ENCODE measurements around the gene MLKL.
A peak's percentile ranks its signal among the peaks of the same experiment; 100 is the strongest.
"Not testable (repeated sequence)": the region's sequence is repeated elsewhere in the genome, so short reads cannot be mapped to it uniquely, and the experiment has no call there.

Gene MLKL

DNA sequence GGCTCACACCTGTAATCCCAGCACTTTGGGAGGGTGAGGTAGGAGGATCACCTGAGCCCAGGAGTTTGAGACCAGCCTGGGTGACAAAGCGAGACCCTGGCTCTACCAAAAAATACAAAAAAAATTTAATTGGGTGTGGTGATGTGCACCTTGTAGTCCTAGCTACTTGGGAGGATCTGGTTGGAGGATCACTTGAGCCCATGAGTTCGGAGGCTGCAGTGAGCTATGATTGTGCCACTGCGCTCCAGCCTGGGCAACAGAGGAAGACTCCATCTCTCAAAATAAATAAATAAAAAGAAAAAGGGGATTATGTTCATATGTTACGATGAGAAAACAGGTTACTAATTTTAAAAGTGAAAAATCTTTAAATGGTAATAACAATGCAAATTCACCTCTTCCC, 996 bp downstream of the MLKL start:
- DNase-seq (ENCODE audit: low read depth): no peak

DNA sequence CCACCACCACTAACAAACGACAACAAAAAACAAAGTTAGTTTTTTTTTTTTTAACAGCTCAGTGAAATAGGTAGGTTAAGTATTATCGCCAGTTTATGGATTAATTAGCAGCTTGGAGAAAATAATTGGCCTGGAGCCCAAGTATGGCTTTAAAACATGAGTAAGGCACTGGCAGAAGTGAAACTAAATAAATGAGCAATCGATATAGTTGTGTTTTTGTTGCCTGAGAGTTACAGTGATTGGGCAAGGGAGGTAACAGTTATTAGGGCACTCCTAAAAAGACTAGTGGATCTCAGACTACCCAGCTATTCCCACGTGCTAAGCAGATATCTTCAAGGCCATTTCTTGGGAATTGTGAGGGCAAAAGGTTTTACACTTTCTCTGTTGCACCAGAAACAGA, 2.4 kb downstream of the MLKL start:
- no peak for DNase-seq (ENCODE audit: low read depth)

DNA sequence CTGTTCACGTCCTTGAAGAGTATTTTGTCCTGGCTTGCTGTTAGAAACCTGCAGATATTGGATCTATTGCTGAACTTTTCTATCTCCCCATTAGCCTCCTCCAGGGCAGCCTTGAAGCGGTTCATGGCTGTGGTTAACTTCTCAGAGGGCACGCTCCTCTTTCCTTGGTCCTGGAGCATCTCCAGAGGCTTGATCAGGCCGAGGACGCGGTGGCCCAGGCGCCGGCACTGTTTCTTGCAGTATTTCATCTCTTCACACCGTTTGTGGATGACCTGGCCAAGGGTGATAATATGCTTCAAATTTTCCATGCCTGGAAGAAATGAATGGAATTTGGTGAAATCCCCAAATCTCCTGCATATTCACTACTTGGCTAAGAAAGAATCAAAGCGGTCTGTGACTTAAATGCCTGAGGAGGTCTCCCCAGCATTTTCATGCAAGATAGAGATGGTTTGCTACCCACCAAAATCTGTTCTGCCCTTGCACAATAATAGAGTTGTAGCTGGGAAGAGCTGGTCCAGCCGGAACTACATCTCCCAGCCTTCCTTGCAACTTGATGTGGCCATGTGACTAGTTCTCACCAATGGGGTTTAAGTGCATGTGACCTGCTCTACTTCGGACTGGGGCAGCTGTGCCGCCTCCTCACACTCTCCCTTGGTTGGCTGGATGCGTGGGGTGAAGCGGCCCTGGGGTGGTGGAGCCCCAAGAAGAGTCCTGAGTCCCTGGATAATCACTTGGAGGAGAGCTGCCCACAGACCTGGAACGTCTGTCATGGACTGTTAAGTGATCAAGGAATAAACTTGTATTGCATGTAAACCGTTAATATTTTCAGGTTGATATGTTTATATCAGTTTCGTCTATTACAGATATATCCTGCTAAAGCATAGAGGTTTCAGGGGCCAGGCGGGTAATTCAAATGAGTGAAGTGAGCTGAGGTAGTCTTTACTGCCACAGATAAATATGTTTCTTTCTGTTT, 4.9 kb downstream of the MLKL start:
- peak; percentile 34 for DNase-seq (ENCODE audit: low read depth)

DNA sequence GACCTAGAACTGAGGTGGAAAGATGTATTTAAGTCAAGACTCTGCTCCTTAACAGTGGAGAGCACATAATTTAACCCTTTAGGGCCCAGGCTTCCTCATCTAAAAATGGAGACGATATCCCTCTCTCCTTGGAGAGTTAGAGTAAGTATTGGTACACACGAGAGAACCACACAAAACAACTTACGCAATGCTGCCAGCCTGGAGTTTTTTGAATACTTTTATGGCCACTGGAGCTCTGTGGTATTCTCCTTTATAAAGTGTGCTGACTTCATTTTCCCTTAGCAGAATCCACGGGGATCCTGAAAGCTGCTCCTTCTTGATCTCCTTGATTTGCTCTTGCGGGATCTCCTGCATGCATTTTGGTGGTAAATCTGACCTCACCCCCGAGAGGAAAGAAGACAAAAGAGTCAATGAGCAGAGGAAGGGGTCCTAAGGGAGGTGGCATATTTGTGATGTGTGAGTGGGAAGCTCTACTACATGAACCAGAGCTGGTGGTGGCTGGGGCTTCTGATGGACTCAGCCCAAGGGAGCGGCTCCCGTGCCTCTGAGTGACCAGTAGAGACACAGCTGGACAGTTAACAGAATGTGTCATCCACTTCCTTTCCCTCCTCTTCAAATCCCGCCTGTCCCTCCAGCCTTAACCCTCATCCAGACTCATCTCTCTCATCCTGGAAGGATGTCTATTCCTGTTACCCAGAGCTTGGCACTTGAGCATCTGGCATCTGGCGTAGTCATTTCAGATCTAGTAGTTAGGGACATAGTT, 9.4 kb downstream of the MLKL start:
- DNase-seq (ENCODE audit: low read depth): no peak

DNA sequence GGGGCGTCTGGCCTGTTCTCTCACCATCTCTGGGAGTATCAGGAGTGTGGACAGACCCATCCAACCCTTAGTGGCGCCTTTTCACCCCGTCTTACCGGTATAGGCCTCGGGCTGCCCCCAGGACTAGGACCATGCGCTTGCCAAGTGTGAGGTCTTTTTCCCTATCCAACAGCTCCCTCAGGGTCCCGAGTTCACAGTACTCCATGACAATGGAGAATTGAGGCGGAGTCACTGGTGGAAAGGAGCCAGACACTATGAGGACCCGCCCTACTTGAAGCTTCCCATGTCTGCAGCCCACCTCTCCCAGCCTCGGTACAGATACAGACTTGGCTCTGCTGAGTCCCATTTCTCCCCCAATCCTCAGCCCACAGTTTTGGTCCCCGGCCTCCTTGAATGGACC, 18.1 kb downstream of the MLKL start:
- no peak for DNase-seq (ENCODE audit: low read depth)

DNA sequence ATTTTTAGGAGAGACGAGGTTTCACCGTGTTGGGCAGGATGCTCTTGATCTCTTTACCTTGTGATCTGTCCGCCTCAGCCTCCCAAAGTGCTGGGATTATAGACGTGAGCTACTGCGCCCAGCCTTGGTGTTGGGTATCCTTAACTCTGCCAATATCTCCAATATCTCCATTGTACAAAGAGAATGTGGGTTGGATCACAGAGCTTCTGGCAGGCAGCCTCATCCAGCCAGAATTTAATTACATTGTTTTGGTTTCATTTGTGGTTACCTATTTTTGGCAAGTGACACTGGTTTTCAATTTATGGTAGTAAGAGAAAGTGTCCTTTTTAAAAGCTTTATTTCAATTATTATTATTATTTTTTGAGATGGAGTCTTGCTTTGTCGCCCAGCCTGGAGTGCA, 20.0 kb downstream of the MLKL start:
- DNase-seq (ENCODE audit: low read depth): no peak

DNA sequence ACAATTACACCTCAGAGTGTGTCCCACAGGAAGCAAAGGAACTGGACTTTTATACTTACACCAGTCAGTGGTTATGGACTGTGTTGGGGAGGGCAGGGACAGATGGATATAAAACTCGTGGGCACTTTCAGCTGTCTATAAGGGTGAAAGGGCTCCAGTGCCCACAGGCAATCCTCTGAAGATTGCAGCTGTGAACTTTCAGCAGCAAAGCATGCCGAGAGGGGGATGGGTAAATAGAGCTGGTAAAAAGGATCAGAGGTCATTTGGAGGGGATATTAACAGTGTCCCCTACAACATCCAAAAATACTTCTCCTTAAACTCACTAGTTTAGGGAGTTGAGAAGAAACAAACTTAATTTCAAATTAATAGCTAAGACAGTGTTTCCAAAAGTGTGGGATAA, 20.7 kb downstream of the MLKL start:
- no peak for DNase-seq (ENCODE audit: low read depth)

DNA sequence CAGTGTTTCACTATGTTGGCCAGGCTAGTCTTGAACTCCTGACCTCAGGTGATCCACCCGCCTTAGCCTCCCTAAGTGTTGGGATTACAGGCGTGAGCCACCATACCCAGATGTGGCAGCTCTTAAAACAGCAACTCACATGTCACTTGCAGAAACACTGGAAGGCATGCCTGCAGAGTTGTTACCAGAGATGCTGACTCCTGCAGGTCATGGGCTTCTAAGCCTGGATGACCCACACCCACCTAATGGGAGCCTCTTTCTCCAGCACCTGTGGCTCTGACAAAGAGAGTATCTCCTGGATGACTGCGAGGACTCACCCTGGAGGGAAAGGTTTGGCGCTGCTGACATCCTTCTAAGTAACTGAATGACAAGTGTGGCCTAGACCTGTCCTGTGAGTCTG, 22.8 kb downstream of the MLKL start:
- DNase-seq (ENCODE audit: low read depth): no peak

DNA sequence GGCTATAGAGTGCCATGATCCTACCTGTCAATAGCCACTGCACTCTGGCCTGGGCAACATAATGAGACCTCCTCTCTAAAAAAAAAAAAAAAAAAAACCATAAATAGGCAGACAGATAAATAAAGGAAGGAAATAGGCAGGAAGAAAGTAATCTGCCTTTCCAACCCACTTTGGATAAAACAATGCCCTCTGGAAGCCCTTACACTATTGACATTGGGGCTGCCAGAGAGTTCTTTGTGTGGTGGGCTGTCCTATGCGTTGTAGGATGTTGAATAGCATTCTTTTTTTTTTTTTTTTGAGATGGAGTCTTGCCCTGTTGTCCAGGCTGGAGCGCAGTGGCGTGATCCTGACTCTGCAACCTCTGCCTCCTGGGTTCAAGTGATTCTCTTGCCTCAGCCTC, 26.8 kb downstream of the MLKL start:
- DNase-seq (ENCODE audit: low read depth): no peak

DNA sequence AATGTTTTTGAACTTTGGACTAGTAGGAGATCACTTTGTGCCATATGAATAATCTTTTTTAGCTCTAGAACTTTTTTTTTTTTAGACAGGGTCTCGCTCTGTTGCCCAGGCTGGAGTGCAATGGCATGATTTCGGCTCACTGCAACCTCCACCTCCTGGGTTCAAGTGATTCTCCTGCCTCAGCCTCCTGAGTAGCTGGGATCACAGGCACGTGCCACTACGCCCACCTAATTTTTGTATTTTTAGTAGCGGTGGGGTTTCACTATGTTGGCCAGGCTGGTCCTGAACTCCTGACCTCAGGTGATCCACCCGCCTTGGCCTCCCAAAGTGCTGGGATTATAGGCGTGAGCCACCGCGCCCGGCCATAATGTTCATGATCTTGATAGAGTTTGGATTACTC, 31.8 kb downstream of the MLKL start:
- DNase-seq (ENCODE audit: low read depth): not testable (repeated sequence)

DNA sequence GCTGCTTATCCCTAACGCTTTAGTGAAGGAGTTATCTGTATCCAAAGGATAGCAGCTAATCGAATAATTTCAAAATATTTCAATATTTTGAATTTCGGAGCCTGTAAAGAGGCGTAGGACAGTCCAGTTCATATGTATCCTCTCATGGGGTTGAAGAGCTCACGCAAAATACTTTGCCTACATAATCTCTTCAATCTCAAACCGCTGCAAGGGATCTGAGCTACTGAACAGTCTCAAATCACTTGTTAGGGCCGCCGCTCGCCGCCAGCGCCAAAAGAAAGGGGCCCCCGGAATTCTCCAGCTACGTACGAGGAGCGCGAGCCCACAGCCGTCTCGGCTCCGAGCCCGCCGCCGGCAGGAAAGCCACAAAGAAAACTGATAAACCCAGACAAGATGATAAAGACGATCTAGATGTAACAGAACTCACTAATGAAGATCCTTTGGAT, 33.4 kb downstream of the MLKL start:
- DNase-seq (ENCODE audit: low read depth): no peak

DNA sequence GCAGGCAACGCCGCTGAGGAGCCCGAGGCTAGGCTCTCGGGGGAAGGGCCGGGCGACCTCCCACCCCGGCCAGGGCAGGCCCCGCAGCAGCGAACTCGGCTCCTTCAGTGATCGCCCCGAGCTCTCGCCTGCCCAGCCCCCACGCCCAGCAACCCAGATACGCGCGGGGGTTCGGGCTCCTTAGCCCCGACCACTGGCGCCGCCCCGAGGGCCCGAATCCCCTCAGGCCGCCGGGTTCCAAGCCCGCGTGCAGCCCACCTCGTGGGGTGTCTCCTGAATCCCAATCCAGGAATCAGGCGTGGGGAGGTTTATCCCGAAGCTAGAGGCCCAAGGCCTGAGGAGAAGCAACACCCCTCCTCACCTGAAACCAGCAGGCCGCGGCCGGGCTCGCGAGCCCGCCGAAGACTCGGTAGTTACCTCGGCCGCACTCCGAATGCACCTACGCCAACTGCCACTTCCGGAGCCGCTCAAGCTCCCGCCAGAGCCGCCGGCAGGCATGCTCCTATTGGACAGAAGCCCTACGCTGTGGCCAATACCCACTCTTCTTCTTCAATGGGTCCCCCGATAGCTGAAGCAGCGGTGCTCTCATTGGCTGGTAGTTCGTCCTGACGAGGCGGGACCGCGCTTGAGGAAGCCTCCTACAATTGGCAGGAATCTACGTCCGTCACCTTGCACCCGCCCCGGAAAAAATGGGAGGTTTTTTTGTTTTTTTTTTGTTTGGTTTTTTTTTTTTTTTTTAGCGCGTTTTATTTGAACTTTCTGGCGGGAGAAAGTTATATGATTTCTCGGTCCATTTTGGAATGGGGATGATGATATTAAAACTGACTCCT, 34.0 kb downstream of the MLKL start, which contains the start of gene RFWD3:
TSS of gene RFWD3 (minus strand) at position 453 of the 830 bp plus-strand sequence. CDS start 5,428 bp downstream, outside the sequence.
- DNase-seq (ENCODE audit: low read depth): peak; percentile 92

DNA sequence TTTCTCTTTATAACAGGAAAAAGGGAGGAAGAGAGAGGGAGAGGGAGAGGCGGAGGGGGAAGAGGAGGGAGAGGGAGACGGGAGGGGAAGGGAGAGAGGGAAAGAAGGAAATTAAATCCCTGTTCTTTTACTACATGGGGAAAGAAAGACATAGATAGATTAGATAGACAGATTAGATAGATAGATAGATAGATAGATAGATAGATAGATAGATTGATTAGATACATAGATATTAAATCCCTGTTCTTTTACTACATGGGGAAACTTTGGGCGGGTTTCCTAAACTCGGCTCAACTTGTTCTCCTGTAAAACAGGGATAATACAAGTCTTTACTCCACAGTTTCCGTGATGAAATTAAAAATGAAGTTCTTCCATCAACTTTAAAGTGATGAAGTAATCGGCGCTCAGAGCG, 34.6 kb downstream of the MLKL start:
- no peak for DNase-seq (ENCODE audit: low read depth)

DNA sequence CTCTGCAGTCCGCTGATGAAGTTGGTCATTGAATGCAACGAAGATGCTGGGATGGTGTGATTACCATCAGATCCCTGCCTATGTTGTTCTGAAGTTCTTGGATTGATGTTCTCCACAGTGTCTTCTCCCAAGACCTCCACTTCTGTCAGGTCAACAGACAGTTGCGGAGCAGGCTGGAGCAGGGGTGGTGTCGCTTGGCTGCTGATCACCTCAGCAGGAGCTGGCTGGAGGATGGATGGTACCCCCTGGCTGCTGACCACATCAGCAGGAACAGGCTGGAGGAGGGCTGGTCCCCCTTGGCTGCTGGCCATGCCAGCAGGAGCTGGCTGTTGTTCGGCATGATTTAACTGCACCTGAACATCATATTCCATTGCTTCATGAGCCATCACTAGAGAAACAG, 39.6 kb downstream of the MLKL start:
- DNase-seq (ENCODE audit: low read depth): no peak

DNA sequence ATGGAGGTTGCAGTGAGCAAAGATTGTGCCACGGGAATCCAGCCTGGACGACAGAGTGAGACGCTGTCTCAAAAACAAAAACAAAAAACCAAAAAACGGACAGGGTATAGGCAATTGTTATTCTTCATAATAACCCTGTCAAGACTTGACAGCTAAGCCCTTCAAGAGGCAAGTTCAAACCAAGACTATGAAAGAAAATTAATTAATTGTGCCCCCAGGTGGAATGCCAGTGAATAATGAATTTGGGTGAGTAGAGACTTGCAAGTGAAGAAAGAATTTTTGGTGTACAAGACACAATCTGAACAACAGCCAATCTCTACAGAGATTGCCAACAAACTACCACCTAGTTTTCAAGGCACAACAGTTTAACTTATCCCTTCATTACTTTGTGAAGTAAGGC, 40.3 kb downstream of the MLKL start:
- DNase-seq (ENCODE audit: low read depth): no peak

DNA sequence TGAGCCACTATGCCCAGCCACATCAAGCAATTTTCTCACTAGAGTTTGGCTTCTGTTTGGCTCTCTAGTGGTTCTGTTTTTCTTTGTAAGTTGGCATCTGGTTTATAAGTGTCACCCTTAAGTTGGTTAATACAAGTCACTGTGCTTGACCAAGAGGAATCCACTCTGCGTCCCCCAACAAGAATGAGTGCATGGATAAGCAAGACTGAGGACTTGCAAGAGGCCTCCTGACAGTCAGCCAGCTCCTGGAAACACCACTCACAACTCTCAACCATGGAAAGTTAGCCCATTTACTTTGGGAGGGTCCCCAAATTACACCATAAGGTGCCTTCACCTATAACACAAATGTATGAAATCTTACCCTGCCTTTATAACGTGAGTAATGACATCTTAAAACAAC, 41.6 kb downstream of the MLKL start:
- DNase-seq (ENCODE audit: low read depth): no peak

DNA sequence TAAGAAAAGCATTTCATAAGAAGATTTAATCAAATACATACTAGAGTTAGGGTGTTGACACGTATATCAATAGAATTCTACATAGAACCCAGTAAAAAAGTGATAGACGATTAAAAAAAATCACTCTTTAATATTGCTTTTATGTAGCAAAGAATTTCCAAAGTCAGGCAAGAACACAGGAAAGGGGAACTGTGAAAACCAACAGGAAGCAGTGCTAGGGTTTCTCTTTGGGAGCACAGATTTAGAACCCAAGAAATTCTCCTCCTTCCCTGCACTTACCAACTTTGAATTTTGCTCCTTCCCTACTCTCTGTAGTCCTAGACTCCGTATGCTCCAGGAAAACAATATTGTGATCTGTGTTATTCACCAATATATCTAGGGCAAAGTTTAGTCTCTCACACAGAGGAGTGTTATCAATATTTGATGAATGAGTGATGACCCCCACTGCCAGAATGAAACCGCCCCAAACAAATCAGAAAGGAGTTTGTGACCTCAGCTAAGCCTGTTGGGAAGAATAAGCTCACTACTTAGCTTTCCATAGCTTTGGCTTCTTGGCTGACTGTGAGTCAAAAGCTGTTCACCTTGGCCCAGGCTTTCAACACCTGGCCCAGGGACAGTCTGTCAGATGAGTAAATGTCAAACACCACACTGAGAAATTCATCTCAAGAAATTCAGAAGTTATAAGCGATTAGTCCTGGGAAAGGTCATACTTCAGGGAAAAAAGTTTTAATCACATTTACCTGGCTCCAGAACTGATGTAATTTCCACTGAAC, 42.6 kb downstream of the MLKL start:
- DNase-seq (ENCODE audit: low read depth): no peak

DNA sequence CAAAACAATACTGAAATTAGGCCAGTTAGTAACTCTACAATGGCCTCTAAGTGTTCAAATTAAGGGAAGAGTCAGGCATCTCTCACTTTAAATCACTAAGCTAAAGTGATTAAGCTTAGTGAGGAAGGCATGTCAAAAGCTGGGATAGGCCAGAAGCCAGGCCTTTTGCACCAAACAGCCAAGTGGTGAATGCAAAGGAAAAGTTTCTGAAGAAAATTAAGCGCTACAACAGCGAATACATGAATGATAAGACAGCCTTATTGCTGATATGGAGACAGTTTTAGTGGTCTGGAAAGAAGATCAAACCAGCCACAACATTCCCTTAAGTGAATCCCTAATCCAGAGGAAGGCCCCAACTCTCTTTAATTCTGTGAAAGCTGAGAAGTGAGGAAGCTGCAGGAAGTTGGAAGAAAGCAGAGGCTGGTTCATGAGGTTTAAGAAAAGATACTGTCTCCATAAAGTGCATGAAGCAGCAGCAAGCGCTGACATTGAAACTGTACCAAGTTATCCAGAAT, 46.1 kb downstream of the MLKL start:
- no peak for DNase-seq (ENCODE audit: low read depth)

DNA sequence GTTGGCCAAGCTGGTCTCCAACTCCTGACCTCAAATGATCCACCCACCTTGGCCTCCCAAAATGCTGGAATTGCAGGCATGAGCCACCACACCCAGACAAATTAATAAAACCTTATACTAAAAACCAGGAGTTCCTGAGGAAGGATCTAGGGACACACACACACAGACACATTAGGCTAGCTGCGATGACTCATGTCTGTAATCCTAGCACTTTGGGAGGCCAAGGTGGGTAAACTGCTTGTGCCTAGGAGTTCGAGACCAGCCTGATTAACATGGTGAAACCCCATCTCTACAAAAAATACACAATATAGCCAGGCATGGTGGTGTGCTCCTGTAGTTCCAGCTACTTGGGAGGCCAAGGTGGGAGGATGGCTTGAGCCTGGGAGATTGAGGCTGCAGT, 47.8 kb downstream of the MLKL start:
- DNase-seq (ENCODE audit: low read depth): not testable (repeated sequence)

DNA sequence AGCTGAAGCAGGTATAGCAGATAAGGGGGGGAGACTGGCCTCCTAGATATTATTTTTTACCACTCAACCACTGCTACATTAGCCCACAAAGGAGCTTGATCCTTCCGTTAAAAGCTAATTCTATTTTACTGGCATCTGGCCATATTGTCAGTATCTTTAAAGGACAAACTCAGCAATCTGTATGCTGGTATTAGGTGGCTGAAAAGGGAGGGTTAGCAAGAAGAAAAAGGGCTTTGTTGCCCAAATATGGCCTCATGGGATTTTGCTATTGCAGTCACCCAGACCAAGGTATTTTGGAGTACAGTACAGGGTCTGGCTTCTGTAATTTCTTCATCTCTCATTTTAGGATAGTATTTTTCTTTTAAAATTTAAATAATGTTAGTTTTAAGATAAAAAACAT, 48.4 kb downstream of the MLKL start:
- DNase-seq (ENCODE audit: low read depth): no peak

DNA sequence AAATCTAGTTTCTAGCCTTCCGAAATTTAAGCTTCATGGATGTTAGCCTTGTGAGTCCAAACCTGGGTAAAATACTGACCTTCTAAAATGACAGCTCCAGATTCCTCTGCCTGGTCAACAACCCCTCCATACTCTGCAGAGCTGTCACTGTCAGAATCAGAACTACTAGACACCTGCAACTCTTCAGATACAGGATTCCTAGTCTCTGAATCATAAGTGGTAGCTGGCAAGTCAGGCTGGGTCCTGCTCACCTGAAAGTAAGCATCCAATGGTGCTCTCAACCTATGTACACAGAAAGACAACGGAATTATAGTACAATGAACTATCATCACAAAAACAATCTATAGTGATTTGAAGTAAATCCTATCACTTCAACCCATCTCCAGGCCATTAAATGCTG, 48.8 kb downstream of the MLKL start:
- DNase-seq (ENCODE audit: low read depth): no peak
